BLaER1 treated with 17β-estradiol and CSF1 and Interleukin-3, amounts not matched to agents 10 nM and 100 nM (cell line): ENCODE data around the gene ACHE.

Source experiments
- H3K27ac ChIP-seq, 11 experiments: shearing (Covaris generic); formaldehyde crosslinking; 2 replicates each; pipeline ENCODE4 v1.8.1; 2022
- H3K27me3 ChIP-seq, 11 experiments: shearing (Covaris generic); formaldehyde crosslinking; 2 replicates each; pipeline ENCODE4 v1.8.1; 2022
- H3K36me3 ChIP-seq, 11 experiments: shearing (Covaris generic); formaldehyde crosslinking; 2 replicates each; pipeline ENCODE4 v1.8.1; 2022
- H3K4me1 ChIP-seq, 10 experiments: shearing (Covaris generic); formaldehyde crosslinking; 2 replicates each; pipeline ENCODE4 v1.8.1; 2022
- H3K4me2 ChIP-seq, 11 experiments: shearing (Covaris generic); formaldehyde crosslinking; 2 replicates each; pipeline ENCODE4 v1.8.1; 2022
- H3K4me3 ChIP-seq, 10 experiments: shearing (Covaris generic); formaldehyde crosslinking; 2 replicates each; pipeline ENCODE4 v1.8.1; 2022
- H3K9ac ChIP-seq, 11 experiments: shearing (Covaris generic); formaldehyde crosslinking; 2 replicates each; pipeline ENCODE4 v1.8.1; 2022
- H3K9me3 ChIP-seq, 11 experiments: shearing (Covaris generic); formaldehyde crosslinking; replicated peaks in 1 of 11; 2 replicates each; pipeline ENCODE4 v1.8.1; 2022
- H4K20me1 ChIP-seq, 11 experiments: shearing (Covaris generic); formaldehyde crosslinking; 2 replicates each; pipeline ENCODE4 v1.8.1; 2022
- Cebpa-rat ChIP-seq, 11 experiments: shearing (Covaris generic); IDR thresholded peaks; 2 replicates each; pipeline ENCODE4 v1.8.1; 2022

ACHE gene

GRCh38 chr7:100886936-100887515, 8.7 kb downstream of the ACHE start:
- Histone ChIP-seq H3K36me3 (peaks cover 57 to 72% (median 69%) of the 10 kb centered on the region in 11 experiments), H3K4me1 (peaks cover 71 to 89% (median 85%) of the 10 kb centered on the region in 10 experiments)

GRCh38 chr7:100886142-100886935, 9.3 kb downstream of the ACHE start:
- TF ChIP-seq Cebpa-rat (IDR thresholded peaks at IDR 0.05) = no peak
- peaks cover 71 to 94% (median 90%) of the 10 kb centered on the region in 10 experiments for H3K4me1 ChIP-seq
- H3K36me3 ChIP-seq = peaks cover 63 to 79% (median 76%) of the 10 kb centered on the region in 11 experiments
- H4K20me1 ChIP-seq = peaks cover 34 to 77% (median 69%) of the 10 kb centered on the region in 11 experiments; a peak in 21 of 22 replicates
- H3K27me3 ChIP-seq = peaks cover 8 to 13% (median 12%) of the 10 kb centered on the region in 11 experiments
- H3K4me2 ChIP-seq = peak overlapping the region; percentile 95 to 100 (median 99)
- H3K27ac ChIP-seq = peak overlapping the region in 10 of 11 experiments; percentile 52 to 95 (median 79); a peak in 18 of 22 replicates
- no peaks in the 10 kb centered on the region for H3K9me3 ChIP-seq
- H3K9ac ChIP-seq = peak overlapping the region; percentile 44 to 97 (median 91); a peak in 20 of 22 replicates
- H3K4me3 ChIP-seq = peak overlapping the region in 9 of 10 experiments; percentile 4 to 93 (median 41); a peak in 13 of 20 replicates

More at GRCh38 chr7:100886936-100887515, 8.7 kb downstream of the ACHE start:
- Histone ChIP-seq H3K27me3 (peaks cover 15 to 20% (median 19%) of the 10 kb centered on the region in 11 experiments), H3K27ac (peak overlapping the region; percentile 10 to 95 (median 79); a peak in 21 of 22 replicates), H3K9ac (peak overlapping the region in 10 of 11 experiments; percentile 45 to 97 (median 92); a peak in 21 of 22 replicates), H3K4me3 (peak overlapping the region; percentile 4 to 93 (median 38); a peak in 16 of 20 replicates), H4K20me1 (peaks cover 28 to 70% (median 62%) of the 10 kb centered on the region in 11 experiments; a peak in 21 of 22 replicates), H3K9me3 (no peaks in the 10 kb centered on the region), H3K4me2 (peak overlapping the region; percentile 95 to 100 (median 99))
- TF ChIP-seq Cebpa-rat (IDR thresholded peaks at IDR 0.05) = no peak

- Histone ChIP-seq H3K4me3 (peak overlapping the region in 7 of 10 experiments; percentile 3 to 50 (median 36); a peak in 12 of 20 replicates), H3K27ac (peak overlapping the region; percentile 6 to 95 (median 55); a peak in 16 of 22 replicates), H3K36me3 (peaks cover 71 to 87% (median 84%) of the 10 kb centered on the region in 11 experiments), H3K4me1 (peaks cover 64 to 91% (median 85%) of the 10 kb centered on the region in 10 experiments), H3K9me3 (no peaks in the 10 kb centered on the region), H3K4me2 (peak overlapping the region; percentile 95 to 100 (median 99)), H4K20me1 (peaks cover 42 to 85% (median 77%) of the 10 kb centered on the region in 11 experiments; a peak in 21 of 22 replicates), H3K27me3 (peaks cover under 1 to 5% (median 4%) of the 10 kb centered on the region in 11 experiments; a peak in 19 of 22 replicates), H3K9ac (peak overlapping the region; percentile 18 to 97 (median 91); a peak in 19 of 22 replicates)
- no peak for TF ChIP-seq Cebpa-rat (IDR thresholded peaks at IDR 0.05)
These were observed 10.1 kb downstream of the ACHE start for GRCh38 chr7:100885440-100886141.

- Histone ChIP-seq H3K9ac (peak overlapping the region; percentile 18 to 97 (median 91); a peak in 19 of 22 replicates), H3K9me3 (no peaks in the 10 kb centered on the region), H3K27ac (peak overlapping the region; percentile 6 to 95 (median 32); a peak in 18 of 22 replicates), H3K4me2 (peak overlapping the region; percentile 95 to 100 (median 99)), H3K4me1 (peaks cover 61 to 91% (median 82%) of the 10 kb centered on the region in 10 experiments), H3K27me3 (no peaks in the 10 kb centered on the region), H3K4me3 (peak overlapping the region in 7 of 10 experiments; percentile 3 to 50 (median 36); a peak in 13 of 20 replicates), H3K36me3 (peaks cover 72 to 94% (median 90%) of the 10 kb centered on the region in 11 experiments), H4K20me1 (peaks cover 47 to 92% (median 84%) of the 10 kb centered on the region in 11 experiments; a peak in 21 of 22 replicates)
- no peak for TF ChIP-seq Cebpa-rat (IDR thresholded peaks at IDR 0.05)
These were observed 10.8 kb downstream of the ACHE start for GRCh38 chr7:100884736-100885439.

GRCh38 chr7:100882785-100883526, 12.7 kb downstream of the ACHE start:
- Histone ChIP-seq H3K36me3 (peaks cover 82 to 99% (median 97%) of the 10 kb centered on the region in 11 experiments), H3K9ac (peak overlapping the region; percentile 25 to 96 (median 54); a peak in 18 of 22 replicates), H3K4me2 (peak overlapping the region; percentile 95 to 100 (median 99); a peak in 21 of 22 replicates), H3K4me3 (no peak overlapping the region), H3K9me3 (no peaks in the 10 kb centered on the region), H3K27ac (peak overlapping the region in 9 of 11 experiments; percentile 6 to 59 (median 26); a peak in 10 of 22 replicates), H3K4me1 (peaks cover 64 to 97% (median 88%) of the 10 kb centered on the region in 10 experiments), H4K20me1 (peaks cover 62 to 98% (median 96%) of the 10 kb centered on the region in 11 experiments; a peak in 21 of 22 replicates), H3K27me3 (no peaks in the 10 kb centered on the region)
- no peak for TF ChIP-seq Cebpa-rat (IDR thresholded peaks at IDR 0.05)

GRCh38 chr7:100882201-100882600, 13.5 kb downstream of the ACHE start:
- H3K27me3 ChIP-seq = no peaks in the 10 kb centered on the region
- H3K9ac ChIP-seq = peak overlapping the region in 7 of 11 experiments; percentile 32 to 96 (median 45); a peak in 9 of 22 replicates
- H3K27ac ChIP-seq = no peak overlapping the region; a peak in 2 of 22 replicates
- H3K36me3 ChIP-seq = peaks cover 84 to 100% (median 100%) of the 10 kb centered on the region in 11 experiments
- no peak for TF ChIP-seq Cebpa-rat (IDR thresholded peaks at IDR 0.05)
- H3K4me1 ChIP-seq = peaks cover 64 to 97% (median 88%) of the 10 kb centered on the region in 10 experiments
- H4K20me1 ChIP-seq = peaks cover 67 to 100% (median 99%) of the 10 kb centered on the region in 11 experiments; a peak in 21 of 22 replicates
- H3K4me3 ChIP-seq = no peak overlapping the region
- H3K4me2 ChIP-seq = peak overlapping the region in 1 of 11 experiments; percentile 100; a peak in 3 of 22 replicates
- no peaks in the 10 kb centered on the region for H3K9me3 ChIP-seq

- H3K4me2 ChIP-seq = no peak overlapping the region
- H3K4me3 ChIP-seq = no peak overlapping the region
- no peak overlapping the region for H3K27ac ChIP-seq
- peak overlapping the region in 8 of 11 experiments; percentile 27 to 96 (median 44); a peak in 9 of 22 replicates for H3K9ac ChIP-seq
- no peaks in the 10 kb centered on the region for H3K9me3 ChIP-seq
- TF ChIP-seq Cebpa-rat (IDR thresholded peaks at IDR 0.05) = no peak
- H3K27me3 ChIP-seq = no peaks in the 10 kb centered on the region
- peaks cover 81 to 100% (median 100%) of the 10 kb centered on the region in 11 experiments for H3K36me3 ChIP-seq
- peaks cover 64 to 97% (median 88%) of the 10 kb centered on the region in 10 experiments for H3K4me1 ChIP-seq
- peaks cover 71 to 100% (median 99%) of the 10 kb centered on the region in 11 experiments; a peak in 21 of 22 replicates for H4K20me1 ChIP-seq
These were observed 14.6 kb downstream of the ACHE start for GRCh38 chr7:100881136-100881535.
